Endodermal cell (in vitro differentiated cells): ENCODE measurements around the gene AKT3. TPM values are rescaled to one million over a fixed set of nuclear protein-coding genes. Genes with fewer than 3 reads are reported as not detected.

Experiments
- DNase-seq: peaks from one replicate; pipeline ENCODE4 v3.0.0-alpha.2; 2017
- H3K27ac ChIP-seq: 2 replicates; pipeline ENCODE4 v1.5.1; 2013; ENCODE audit warnings: mild to moderate bottlenecking, low read depth, low read length, moderate library complexity
- H3K27me3 ChIP-seq: 2 replicates; pipeline ENCODE4 v1.6.1; 2013; ENCODE audit warnings: mild to moderate bottlenecking, low read length, moderate library complexity; ENCODE audit not compliant: insufficient read depth, control insufficient read depth, poor library complexity, severe bottlenecking
- H3K36me3 ChIP-seq: 2 replicates; pipeline ENCODE4 v1.7.0; 2013; ENCODE audit warnings: mild to moderate bottlenecking, low read length, moderate library complexity; ENCODE audit not compliant: control insufficient read depth, insufficient read depth
- H3K4me1 ChIP-seq: one replicate; pipeline ENCODE4 v1.7.0; 2013; ENCODE audit warnings: low read length; ENCODE audit not compliant: control insufficient read depth, insufficient read depth
- H3K4me3 ChIP-seq: 2 replicates; pipeline ENCODE4 v1.5.1; 2013; ENCODE audit warnings: mild to moderate bottlenecking, low read length, moderate library complexity
- H3K9ac ChIP-seq: 2 replicates; pipeline ENCODE4 v1.6.1; 2013; ENCODE audit warnings: mild to moderate bottlenecking, low read length, moderate library complexity; ENCODE audit not compliant: poor library complexity, severe bottlenecking; ENCODE audit errors: extremely low read depth
- H3K9me3 ChIP-seq: 2 replicates; pipeline ENCODE4 v1.6.1; 2013; ENCODE audit warnings: mild to moderate bottlenecking, low read length, moderate library complexity; ENCODE audit not compliant: control insufficient read depth
- H3K27ac Mint-ChIP-seq: 2 replicates; pipeline ENCODE4 v1.8.0; 2020; ENCODE audit warnings: mixed read lengths
- H3K27me3 Mint-ChIP-seq: 2 replicates; pipeline ENCODE4 v1.8.0; 2021; ENCODE audit warnings: mild to moderate bottlenecking, mixed read lengths; ENCODE audit not compliant: insufficient read depth
- H3K36me3 Mint-ChIP-seq: 2 replicates; pipeline ENCODE4 v1.8.0; 2020; ENCODE audit warnings: low read depth, mixed read lengths
- H3K4me1 Mint-ChIP-seq: 2 replicates; pipeline ENCODE4 v1.8.0; 2020; ENCODE audit warnings: mixed read lengths
- H3K4me3 Mint-ChIP-seq: 2 replicates; pipeline ENCODE4 v1.8.0; 2020; ENCODE audit warnings: mild to moderate bottlenecking, moderate library complexity, mixed read lengths
- H3K9me3 Mint-ChIP-seq: 2 replicates; pipeline ENCODE4 v1.8.0; 2020; ENCODE audit warnings: mild to moderate bottlenecking, mixed read lengths
- CTCF ChIP-seq: fragments of 200-600 bp; sonication (generic); conservative IDR thresholded peaks from 2 replicates; pipeline ENCODE4 v1.5.0; 2021; ENCODE audit warnings: antibody characterized with exemption, mild to moderate bottlenecking
- WGBS, 2 experiments: methylation state at CpG; one replicate each; pipeline versions ENCODE4 v1.1.5 to v1.1.7; 2013; ENCODE audit warnings: missing lambda C conversion rate in 2 of 2, mixed read lengths in 1 of 2; ENCODE audit not compliant: insufficient coverage in 1 of 2, insufficient read length in 1 of 2; 5-methylcytosine and 5-hydroxymethylcytosine counted together
- total RNA-seq, 2 donors: library from RNA; stranded (reverse); fragmentation: NEBNext Ultra II Directional in 1 of 2; extraction: Animal tissue kit (Norgen Biotek cat#: 25700) in 1 of 2; gene quantifications; 2 replicates in 1 of 2; 3 replicates in 1 of 2; pipeline ENCODE4 v1.2.1, GENCODE V29; 2021

AKT3 gene
- total RNA-seq, 2 donors from 2014 or later = 38.2 to 49.1 TPM

- Mint-ChIP-seq H3K27ac (no peak overlapping the region), H3K4me1 (no peaks in the 10 kb centered on the region)
Observed at GRCh38 chr1:243841507-243841906, 8.5 kb downstream of the AKT3 start.

GRCh38 chr1:243837907-243838535, 12.0 kb downstream of the AKT3 start:
- peaks cover 2% of the 10 kb centered on the region for H3K4me1 Mint-ChIP-seq
- Histone ChIP-seq H3K9me3 (peaks cover 16% of the 10 kb centered on the region), H3K27me3 (no peaks in the 10 kb centered on the region), H3K4me3 (no peak overlapping the region), H3K4me1 (no peaks in the 10 kb centered on the region), H3K36me3 (no peaks in the 10 kb centered on the region), H3K9ac (no peak overlapping the region), H3K27ac (no peak overlapping the region)
- H3K4me3 Mint-ChIP-seq = no peak overlapping the region
- no CpG with 5 or more reads among the region's 1 CpG for WGBS, 2 experiments
- no peak for DNase-seq
- peaks cover 35% of the 10 kb centered on the region for H3K36me3 Mint-ChIP-seq
- H3K27ac Mint-ChIP-seq = no peak overlapping the region
- H3K9me3 Mint-ChIP-seq = peaks cover 34% of the 10 kb centered on the region
- TF ChIP-seq CTCF = no peak
- no peaks in the 10 kb centered on the region for H3K27me3 Mint-ChIP-seq

More at GRCh38 chr1:243841507-243841906, 8.5 kb downstream of the AKT3 start:
- Mint-ChIP-seq H3K4me3 (no peak overlapping the region), H3K27me3 (no peaks in the 10 kb centered on the region), H3K36me3 (peaks cover 10% of the 10 kb centered on the region), H3K9me3 (peaks cover 10% of the 10 kb centered on the region)
- no peaks in the 10 kb centered on the region for H3K4me1 ChIP-seq
- no peaks in the 10 kb centered on the region for H3K36me3 ChIP-seq
- no peak overlapping the region for H3K4me3 ChIP-seq
- H3K9me3 ChIP-seq = peaks cover 6% of the 10 kb centered on the region
- WGBS, 2 experiments = 87 to 100% methylated on average over 2 to 3 of the region's 3 CpGs
- no peak for DNase-seq
- no peak overlapping the region for H3K27ac ChIP-seq
- no peak for TF ChIP-seq CTCF
- H3K9ac ChIP-seq = no peak overlapping the region
- no peaks in the 10 kb centered on the region for H3K27me3 ChIP-seq

GRCh38 chr1:243834130-243834529, 15.9 kb downstream of the AKT3 start:
- Mint-ChIP-seq H3K27ac (no peak overlapping the region), H3K36me3 (peaks cover 35% of the 10 kb centered on the region), H3K27me3 (no peaks in the 10 kb centered on the region), H3K9me3 (peaks cover 34% of the 10 kb centered on the region), H3K4me1 (peaks cover 3% of the 10 kb centered on the region), H3K4me3 (no peak overlapping the region)
- H3K27me3 ChIP-seq = no peaks in the 10 kb centered on the region
- no peak for TF ChIP-seq CTCF
- no peak overlapping the region for H3K9ac ChIP-seq
- no peaks in the 10 kb centered on the region for H3K4me1 ChIP-seq
- 92 to 97% methylated on average over 4 of the region's 4 CpGs for WGBS, 2 experiments
- H3K4me3 ChIP-seq = peak overlapping the region; percentile 56
- no peak overlapping the region for H3K27ac ChIP-seq
- no peak for DNase-seq
- H3K36me3 ChIP-seq = no peaks in the 10 kb centered on the region
- peaks cover 16% of the 10 kb centered on the region for H3K9me3 ChIP-seq
